GM18507 (cell line): ENCODE data around the gene ANKRD33B.

Experiments
- DNase-seq: peaks from one replicate; pipeline ENCODE4 v3.0.0; 2011; ENCODE audit warnings: low read depth; ENCODE audit not compliant: insufficient read length; ENCODE audit errors: extremely low spot score
- FAIRE-seq: peaks from 2 replicates; lab custom pipeline; 2011; peaks lifted over from hg19 to GRCh38; lab: Jason Lieb, UNC

ANKRD33B gene

DNA sequence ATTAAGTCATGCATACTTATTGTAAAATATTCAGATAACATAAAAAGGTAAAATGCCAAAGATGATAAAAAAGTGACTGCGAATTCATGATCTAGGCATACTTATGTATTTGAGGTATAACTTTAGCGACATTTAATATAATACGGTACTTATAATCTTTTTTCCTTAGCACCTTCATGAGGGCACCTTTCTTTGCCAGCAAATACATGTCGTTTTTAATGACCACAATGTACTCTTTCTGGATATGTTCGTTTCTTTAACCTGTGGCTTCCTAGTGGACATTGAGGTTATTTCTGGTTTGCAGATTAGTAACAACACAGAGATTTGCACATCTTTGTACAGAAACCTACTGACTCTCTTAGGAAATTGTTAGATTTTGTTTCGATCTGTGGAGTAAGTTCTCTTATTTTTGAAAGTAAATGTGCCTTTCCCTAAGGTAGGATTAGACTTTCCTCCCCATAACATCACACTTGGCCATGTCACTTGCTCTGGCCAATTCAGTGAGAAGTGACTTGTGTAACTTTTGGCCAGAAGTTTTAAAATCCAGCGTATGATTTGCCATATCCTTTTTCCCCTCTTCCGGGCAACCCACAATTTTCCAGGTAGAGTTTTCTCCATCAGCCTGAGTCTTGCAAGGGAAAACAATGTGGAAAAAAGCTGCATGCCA, 24.4 kb downstream of the ANKRD33B start:
- DNase-seq, result no peak
- no peak for FAIRE-seq

DNA sequence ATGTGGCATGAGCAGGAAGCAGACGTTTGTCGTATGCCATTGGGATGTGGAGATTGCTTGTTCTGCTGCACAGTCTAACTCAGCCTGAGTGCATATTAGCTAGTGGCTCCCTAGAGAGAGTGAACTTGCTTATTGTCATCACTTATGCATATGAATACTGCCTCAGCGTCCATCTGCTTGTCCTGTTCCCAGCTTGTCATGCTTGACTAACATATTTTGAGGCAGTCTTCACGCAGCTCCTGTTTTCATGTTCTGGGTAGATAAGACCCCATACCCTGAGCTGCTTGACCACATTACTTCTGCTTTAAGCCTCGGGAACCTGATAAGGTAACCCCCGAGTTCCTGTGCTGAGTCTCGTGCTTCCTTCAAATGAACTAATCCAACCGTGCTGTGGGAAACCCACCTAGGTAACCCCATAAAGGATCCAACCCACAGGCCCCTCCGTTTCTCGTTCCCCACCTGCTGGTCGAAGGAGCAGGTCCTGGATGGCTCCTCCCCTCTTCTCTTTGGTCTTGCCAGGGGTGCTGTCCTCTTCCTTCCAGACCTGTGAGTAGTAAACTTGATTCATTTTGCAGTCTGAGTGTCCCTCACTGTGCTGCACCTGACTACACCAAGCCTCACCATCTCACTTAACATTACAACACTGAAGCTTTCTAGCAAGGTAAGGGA, 25.0 kb downstream of the ANKRD33B start:
- FAIRE-seq, result peak; percentile 63

DNA sequence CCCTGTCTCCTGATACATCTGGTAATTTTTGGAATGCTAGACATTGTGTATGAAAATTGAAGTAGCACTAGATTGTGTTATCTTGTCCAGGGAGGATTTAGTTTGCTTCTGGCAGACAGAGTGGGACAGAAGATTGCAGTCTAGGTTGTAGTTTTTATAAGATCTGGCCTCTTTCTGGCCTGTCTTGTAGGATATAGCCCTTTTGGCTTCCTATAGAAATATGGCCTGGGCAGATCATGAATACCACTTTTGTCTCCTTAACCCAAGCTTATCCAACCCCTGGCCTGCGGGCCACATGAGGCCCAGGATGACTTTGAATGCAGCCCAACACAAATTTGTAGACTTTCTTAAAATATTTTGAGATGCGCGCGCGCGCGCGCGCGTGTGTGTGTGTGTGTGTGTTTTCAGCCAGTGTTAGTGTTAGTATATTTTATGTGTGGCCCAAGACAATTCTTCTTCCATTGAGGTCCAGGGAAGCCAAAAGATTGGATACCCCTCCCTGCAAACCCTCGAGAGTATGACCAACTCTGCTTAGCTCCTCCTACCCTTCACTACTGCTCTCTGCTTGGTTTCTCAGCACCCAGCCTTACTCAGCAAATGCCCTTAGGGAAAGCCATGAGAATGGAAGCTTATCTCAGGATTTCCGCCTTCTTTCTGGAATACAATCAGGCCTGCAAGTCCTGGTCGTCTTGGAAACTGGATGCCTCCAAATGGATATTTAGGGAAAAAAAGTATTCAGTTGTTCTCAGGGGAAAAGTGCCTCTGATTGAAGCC, 26.5 kb downstream of the ANKRD33B start:
- no peak for FAIRE-seq
- no peak for DNase-seq

More for the DNA sequence above, 25.0 kb downstream of the ANKRD33B start:
- DNase-seq, result no peak

DNA sequence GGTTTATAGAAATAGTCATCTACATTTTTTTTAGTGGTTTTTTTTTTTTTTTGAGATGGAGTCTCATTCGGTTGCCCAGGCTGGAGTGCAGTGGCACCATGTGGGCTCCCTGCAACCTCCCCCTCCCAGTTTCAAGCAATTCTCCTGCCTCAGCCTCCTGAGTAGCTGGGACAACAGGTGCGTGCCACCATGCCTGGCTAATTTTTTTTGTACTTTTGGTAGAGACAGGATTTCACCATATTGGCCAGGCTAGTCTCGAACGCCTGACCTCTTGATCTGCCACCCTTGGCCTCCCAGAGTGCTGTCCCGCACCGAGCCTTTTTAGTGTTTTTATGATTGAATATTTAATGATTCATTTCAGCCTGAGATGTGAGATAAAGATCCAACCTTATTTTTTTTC, 27.3 kb downstream of the ANKRD33B start:
- DNase-seq (no peak), FAIRE-seq (no peak)

DNA sequence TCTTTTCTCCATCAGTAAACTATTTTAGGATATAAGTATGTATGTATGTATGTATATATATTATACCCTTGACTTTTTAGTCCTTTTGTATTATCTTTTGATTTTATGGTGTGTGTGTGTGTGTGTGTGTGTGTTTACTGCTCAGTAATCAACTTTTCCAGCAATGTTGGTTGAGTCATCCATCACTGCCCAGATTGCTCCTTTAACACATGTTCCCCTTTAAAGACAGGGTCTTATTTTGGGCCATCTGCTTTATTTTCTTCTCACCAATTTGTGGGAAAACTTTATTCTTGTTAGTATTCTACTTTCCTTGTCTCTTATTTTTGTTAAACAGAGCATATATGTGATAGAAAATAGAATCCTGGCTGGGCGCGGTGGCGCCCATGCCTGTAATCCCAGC, 28.1 kb downstream of the ANKRD33B start:
- no peak for FAIRE-seq
- no peak for DNase-seq

DNA sequence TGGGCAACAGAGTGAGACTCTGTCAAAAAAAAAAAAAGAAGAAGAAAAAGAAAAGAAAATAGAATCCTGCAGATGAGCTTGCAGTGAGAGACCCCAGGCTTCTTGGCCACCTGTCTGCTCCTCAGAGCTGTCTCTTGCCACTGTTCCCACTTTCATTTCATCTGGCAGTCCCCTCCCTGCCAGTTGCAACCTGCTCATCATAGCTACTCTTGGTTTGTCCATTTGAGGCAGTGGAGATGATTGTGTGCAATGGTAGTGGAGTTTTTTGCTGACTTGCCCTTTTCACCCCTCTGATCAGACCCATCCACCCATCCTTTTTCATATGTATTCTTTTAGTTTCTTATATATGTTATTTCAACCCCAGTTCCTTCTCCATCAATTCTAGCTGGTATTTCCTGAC, 28.7 kb downstream of the ANKRD33B start:
- DNase-seq (no peak), FAIRE-seq (no peak)

DNA sequence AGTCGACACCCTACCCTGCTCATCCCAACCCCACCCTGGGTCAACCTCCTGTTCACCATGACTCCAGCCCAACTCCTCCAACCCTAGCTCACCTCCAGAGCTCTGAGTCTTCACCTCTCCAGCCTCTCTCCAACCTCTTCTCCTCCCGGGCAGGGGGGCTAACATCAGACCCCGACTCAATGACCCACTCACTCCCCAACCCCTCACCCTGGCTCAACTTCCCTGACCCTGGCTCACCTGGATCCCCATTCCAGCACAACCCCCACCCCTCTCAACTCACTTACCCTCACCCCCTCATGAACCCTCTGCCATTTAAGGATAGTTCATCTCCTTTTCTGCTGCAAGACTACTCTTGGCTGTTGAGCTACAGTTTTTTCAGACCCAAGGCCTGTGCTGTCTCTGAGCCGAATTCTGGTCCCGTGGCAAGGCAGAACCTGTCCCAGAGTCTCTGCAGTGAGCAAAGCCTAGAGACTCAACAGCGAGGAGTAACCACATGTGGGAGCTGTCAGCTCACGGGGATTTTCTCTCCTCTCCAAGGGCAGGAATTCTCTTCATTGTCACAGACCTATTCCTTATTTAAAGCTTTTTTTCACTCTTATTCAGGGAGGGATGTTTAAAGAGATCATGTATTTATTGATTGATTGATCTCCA, 29.8 kb downstream of the ANKRD33B start:
- no peak for DNase-seq
- FAIRE-seq, result no peak

DNA sequence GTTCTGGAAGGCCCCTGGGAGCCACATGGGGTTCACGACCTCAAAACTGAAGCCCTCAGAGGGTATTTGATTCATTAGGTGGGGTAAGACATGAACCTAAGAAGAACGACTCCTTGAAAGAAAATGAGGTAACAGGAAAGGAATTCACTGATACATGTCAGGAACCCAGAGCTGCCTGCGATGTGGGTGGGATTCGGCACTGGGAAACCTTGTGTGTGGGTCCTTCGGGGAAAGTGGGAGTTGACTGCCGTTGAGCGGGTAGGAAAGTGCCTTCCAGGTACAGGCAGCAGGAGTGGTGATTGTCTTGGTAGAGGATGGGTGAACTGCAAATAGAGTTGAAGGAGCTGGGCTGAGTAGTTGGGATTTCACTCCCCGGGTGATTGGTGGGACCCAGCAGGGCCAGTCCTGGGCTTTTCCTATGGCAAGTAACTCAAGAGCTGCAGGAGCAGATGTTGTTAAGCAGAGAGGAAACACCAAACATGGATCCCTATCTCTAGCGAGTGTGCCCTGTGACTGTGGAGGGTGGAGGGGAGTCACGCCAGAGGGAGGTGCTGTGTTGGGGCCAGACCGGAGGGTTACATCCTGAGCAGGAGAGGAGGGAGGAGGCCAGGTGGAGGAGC, 30.8 kb downstream of the ANKRD33B start:
- DNase-seq (no peak), FAIRE-seq (no peak)

DNA sequence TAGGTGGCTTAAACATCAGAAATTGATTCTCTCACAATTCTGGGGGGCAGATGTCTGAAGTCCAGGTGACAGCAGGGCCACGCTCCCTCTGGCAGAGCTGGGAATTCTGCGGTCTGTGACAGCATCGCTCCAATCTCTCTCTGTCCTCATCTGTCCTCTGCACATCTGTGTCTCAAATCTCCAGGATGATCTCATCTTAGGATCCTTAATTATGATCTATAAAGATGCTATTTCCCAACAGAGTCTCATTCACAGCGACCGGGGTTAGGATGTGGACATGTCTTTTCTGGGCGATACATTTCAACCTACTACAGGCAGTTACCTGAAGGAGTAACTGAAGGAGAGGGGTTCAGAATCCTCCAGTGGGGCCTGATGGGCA, 31.4 kb downstream of the ANKRD33B start:
- FAIRE-seq (no peak), DNase-seq (no peak)

DNA sequence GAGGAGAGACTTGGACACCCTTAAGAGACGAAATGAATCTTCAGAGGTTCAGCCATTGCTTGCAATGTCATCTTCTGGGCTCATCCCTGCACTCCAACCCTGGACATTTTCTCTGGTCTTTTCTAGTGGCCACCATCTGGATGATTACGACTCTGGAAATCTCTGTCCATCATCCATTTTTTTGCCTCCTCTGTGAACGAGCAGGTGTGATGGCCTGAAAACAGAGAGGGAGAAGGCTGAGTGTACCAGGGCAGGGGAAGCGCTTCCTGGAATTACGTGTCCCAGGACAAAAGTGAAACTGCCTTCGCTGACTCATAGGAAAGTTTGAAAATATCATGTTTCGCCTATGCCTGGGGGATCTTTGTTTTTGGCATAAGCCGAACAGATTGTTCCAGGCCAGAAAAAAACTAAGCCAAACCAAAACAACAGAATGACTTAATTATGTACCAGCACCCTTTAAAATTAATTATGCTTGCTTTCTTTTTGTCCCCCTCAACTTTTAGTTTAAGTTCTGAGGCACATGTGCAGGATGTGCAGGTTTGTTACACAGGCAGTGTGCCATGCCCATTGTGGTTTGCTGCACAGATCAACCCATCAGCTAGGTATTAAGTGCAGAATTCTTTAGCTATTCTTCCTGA, 31.9 kb downstream of the ANKRD33B start:
- DNase-seq (no peak), FAIRE-seq (peak; percentile 78)

DNA sequence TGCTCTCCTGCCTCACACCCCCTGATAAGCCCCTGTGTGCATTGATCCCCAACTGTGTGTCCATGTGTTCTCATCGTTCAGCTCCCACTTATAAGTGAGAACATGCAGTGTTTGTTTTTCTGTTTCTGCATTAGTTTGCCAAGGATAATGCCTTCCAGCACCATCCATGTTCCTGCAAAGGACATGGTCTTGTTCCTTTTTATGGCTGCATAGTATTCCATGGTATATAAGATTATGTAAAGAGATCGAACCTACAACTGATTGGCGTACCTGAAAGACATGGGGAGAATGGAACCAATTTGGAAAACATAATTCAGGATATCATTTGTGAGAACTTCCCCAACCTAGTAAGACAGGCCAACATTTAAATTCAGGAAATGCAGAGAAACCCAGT, 32.4 kb downstream of the ANKRD33B start:
- DNase-seq (no peak), FAIRE-seq (no peak)

DNA sequence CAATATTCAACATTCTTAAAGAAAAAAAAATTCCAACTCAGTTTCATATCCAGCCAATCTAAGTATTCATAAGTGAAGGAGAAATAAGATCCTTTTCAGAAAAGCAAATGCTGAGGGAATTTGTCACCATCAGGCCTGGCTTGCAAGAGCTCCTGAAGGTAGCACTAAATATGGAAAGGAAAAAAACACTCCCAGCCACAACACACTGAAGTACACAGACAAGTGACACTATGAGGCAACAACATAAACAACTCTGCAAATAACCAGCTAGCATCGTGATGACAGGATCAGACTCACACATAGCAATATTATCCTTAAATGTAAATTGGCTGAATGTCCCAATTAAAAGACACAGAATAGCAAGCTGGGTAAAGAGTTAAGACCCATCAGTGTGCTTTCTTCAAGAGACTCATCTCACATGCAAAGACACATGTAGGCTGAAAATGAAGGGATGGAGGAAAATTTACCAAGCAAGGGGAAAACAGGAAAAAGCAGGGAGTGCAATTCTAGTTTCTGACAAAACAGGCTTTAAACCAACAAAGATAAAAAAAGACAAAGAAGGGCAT, 33.1 kb downstream of the ANKRD33B start:
- no peak for FAIRE-seq
- DNase-seq, result no peak

DNA sequence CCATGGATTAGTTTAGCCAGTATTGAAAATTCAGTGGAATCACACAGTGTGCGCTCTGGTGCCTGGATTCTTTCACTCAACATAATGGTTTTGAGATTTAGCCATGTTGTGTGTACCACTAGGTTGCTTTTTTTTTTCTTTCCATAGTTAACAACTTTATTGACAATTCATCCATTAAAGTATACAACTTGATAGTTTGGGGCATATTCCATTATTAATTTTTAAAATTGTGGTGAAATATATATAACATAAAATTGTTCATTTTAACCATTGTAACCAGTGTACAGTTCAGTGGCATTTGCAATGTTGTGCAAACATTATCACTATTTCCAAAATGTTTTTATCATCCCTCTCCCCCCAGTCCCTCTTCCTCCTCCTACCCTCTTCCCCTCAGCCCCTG, 35.2 kb downstream of the ANKRD33B start:
- DNase-seq (no peak), FAIRE-seq (no peak)

DNA sequence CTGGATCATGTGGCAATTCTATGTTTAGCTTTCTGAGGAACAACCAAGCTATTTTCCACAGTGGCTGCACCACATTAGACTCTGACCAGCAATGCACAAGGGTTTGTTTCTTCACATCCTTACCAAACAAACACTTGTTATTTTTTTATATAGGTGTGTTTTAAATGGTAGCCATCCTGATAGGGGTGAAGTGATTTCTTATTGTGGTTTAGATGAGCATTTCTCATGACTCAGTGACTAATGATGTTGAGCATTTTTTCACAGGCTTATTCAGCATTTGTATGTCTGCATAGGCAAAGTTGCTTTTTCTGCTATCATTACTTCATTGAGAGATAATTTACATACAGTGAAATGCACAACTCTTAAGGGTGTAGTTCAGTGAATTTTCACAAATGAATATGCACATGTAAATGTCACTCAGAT, 36.0 kb downstream of the ANKRD33B start:
- no peak for FAIRE-seq
- DNase-seq, result no peak

DNA sequence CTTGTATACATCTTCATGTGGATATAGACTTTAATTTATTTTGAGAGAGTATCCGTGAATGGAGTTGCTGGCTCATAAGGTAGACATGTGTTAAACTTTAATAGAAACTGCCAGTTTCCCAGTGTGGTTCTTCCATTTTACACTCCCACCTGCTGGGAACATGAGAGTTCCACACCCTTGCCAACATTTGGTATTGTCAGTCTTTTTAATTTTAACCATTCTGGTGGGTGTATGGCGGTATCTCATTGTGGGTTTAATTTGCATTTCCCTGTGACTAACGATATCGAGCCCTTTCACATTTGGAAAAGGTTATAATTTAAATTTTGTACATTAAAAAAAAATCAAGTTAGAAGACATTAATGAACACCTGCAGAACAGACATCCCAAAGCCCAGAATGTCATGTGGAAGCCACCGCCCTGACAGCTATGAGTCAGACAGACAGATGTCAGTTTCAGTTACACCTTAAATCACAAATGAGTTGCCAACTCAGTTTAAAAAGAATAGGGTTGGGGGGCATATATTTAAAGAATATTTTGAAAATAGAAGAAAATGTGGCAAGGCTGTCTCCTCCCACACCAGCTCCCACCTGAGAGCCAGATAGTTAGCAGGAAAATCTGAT, 36.9 kb downstream of the ANKRD33B start:
- peak; percentile 76 for FAIRE-seq
- no peak for DNase-seq

DNA sequence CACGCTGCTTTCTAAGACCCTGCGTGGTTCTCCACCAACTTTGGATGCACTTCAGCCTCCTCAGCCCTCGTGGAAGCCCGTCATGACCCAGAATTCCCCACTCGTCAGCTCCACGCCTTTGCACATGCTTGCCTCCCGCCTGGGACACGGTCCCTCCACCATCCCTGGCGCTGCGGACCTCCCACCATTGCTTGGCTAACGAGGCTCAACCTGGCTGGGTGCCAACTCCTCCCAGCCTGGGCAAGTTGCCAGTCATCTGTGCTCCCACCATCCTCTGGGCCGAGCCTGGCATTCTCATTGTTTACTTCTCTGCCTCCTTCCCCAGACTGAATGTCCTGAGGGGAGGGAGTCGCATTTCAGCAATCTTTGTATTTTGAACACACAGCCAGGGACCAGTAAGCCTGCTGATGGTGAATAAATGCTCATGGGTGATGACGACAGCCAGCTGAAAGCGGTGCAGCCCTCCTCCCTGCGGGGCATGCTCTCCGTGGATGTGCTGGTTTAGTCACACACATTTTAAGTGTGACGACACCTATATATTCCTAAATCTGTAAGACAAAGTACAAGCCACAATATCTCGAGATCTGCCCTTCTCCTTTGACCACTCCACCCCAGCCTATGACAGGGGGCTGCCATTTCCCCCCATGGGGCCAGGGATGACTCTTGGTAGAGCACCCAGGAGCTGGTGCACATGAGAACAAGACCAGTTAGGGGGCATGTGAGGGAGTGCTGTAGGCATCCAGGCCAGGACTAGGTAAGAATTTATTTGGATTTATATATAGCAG, 37.6 kb downstream of the ANKRD33B start:
- no peak for FAIRE-seq
- DNase-seq, result no peak

DNA sequence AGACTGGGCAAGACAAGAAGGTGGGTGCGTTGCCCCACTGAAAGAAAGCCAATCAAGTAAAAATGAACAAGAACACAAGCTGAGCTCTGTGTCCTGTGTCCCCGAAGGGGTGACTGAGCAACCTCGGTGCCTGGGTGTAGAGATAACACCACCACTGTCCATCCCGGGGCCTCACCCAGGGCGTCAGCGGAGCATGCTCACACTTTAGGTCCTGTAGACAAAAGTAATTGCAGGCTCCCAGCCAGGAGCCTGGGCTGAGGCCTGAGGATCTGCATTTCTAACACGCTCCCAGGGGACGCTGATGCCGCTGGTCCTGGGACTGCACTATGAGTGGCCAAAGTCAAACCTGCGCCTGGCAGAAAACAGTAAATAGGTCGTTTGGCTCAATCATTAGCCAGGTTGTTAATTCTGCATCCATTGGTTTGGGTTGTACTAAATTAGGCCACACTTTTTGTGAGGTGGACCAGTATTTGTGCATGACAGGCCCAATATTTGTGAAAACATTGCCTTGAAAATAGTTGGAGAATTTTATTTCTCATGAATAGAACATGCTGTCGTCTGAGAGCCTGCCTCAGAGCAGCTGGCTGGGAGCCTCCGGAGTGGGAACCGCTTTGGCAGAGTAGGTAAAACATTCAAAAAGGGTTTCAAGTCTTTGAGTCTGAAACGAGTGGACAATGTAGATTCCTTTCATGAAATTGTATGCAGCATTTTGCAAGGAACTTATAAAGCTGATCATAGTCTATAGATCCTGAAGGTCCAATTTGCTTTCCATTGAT, 38.3 kb downstream of the ANKRD33B start:
- FAIRE-seq, result no peak

More for the DNA sequence above, 38.3 kb downstream of the ANKRD33B start:
- DNase-seq, result no peak
